Activated CD4-positive, alpha-beta T cell treated with anti-CD3 and anti-CD28 coated beads for 4 hours (primary cell): ENCODE data around the gene PLCH2.

ENCODE experiments used
- DNase-seq, 2 donors: peaks; one replicate each; pipeline ENCODE4 v3.0.0-alpha.2; 2020

PLCH2 gene

DNA sequence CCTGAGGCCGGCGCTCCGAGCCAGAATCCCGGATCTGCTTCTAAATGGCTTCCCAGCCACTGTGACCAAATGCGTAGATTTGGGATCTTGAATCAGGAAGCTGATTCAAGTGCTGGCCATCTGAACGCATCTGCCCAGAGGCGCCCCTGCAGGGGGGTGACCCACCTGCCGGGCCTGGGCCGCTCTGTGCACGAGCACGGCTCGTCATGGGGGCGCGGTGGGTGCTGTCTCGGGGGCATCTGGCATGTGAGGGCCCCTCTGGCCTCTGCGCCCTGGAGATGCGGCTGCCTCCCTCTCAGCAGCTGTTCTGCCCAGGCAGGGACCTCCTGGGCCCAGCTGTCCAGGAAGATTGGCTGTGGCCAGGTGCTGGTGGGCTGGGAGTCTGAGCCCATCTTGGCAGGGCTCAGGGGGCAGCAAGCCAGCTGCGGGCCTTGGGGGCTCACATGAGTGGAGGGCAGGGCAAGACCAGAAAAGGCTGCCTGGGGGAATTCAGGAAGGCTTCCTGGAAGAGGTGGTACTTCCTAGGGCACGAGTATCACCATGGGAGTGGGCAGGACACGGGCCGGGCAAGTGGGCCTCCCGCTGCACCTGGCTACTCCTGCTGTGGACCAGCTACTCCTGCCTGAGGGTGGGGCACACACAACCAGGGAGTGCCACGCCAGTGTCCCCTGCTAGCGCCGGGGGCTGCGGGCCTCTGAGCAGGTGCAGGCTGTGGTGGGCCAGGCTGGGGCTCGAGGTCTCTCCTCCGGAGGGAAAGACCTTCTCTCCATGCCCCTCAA, 25.1 kb downstream of the PLCH2 start:
- no peak for DNase-seq

DNA sequence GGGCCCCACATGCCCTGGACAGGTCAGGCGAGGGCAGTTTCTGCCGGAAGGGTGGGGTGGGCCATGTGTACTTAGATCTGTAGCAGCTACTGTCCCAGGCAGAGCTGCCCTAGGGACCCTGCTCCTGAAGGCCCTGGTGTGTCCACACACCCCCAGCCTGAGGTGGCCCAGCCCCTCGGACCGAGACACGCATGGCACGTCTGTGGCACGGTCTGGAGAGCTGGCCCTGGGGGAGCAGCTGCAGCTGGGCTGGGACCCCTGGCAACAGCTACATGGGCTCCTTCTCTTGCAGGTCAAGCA, 25.7 kb downstream of the PLCH2 start:
- DNase-seq, result no peak

GRCh38 chr1:2502210-2502609, 26.1 kb downstream of the PLCH2 start:
- DNase-seq, result no peak

DNA sequence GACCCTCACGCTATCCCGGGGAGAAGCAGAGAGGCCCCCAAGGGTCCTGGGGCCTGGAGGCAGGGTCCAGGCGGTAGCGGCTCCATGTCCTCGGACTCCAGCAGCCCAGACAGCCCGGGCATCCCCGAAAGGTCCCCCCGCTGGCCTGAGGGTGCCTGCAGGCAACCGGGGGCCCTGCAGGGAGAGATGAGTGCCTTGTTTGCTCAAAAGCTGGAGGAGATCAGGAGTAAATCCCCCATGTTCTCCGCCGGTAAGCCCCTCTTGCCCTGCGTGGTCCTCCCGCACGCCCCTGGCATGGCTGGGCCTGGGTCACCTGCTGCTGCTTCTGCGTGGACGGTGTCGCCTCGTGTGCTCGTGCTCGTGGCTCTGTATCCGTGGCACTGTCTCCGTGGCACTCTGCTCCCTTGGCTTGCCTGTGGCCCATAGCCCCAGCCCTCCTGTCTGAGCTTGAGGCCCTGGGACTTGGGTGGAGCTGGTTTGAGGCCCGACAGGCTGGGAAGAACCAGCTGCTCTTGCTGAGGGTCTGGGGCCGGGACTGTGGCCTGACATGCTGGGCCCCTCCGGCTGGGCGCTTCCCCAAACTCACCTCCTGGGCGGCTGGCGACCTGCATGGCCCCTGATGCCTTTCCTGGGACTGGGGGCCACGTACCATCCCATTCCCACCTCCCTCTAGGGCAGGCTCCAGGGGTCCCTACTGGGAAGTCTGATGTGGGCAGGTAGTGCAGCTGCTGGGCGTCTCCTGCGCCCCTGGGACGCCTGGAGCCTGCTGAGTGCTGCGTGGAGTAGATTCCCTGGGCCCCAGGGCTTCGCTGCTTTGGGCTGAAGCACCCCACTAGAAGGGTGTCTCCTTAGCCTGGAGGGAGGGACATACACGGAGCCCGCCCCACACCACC, 26.8 kb downstream of the PLCH2 start:
- DNase-seq, result no peak

- DNase-seq, result no peak
These were observed 27.6 kb downstream of the PLCH2 start for GRCh38 chr1:2503554-2504224.

- no peak for DNase-seq
These were observed 28.3 kb downstream of the PLCH2 start for GRCh38 chr1:2504225-2504948.

DNA sequence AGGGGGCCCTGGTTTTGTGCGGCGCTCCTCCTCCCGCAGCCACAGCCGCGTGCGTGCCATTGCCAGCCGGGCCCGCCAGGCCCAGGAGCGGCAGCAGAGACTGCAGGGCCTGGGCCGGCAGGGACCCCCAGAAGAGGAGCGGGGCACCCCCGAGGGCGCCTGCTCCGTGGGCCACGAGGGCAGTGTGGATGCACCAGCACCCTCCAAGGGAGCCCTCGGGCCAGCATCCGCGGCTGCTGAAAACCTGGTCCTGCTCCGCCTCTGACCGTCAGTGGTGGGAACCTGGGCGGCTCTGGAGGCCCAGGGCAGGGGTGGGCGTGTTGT, 28.8 kb downstream of the PLCH2 start:
- no peak for DNase-seq

DNA sequence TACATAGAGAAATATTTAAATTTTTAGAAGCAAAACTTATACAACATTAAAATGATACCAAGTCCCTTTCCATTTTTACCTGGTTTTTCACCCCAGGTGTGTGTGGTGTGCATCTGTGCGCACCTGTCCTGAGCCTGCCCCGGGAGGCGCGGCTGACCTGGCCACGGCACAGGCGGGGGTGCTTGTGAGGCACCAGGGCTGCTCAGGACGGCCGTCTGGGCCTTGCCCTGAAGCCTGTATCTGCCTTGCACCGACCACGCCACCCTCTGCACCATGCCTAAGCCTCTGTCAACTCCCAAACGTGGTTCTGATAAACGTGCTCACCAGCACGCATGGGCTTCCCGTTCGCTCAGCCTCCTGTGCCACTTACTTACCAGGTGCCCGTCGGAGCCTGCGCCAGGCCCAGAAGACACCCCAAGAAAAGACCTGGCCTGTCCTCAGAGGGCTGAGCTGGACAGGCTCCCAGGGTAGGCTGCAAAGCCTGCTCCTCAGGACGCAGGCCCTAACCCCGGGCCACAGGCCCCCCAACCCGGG, 29.4 kb downstream of the PLCH2 start:
- no peak for DNase-seq

- DNase-seq, result no peak
These were observed 30.1 kb downstream of the PLCH2 start for GRCh38 chr1:2506007-2506860.

GRCh38 chr1:2506901-2507565, 30.9 kb downstream of the PLCH2 start:
- no peak for DNase-seq

DNA sequence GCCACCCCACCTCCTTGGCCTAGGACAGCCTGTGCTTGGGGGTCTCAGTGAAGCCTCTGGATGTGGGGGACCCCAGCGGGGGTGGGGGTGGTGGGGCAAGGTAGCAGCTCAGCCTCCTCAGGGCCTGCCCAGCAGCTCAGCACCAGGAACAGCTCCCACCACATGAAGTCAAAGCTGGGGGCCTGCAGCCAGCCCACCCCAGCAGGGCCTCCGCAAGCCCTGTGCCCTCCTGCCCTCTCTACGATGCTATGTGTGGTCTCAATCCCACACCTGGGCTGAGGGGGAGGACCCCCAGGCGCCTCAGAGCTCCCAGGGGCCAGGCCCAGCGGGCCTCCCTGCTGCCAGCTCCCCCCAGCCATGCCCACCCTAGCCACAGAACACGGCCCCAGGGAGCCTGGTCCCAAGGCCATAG, 31.7 kb downstream of the PLCH2 start:
- no peak for DNase-seq

GRCh38 chr1:2508180-2508579, 32.1 kb downstream of the PLCH2 start:
- DNase-seq, result no peak

GRCh38 chr1:2508751-2509150, 32.7 kb downstream of the PLCH2 start:
- no peak for DNase-seq

DNA sequence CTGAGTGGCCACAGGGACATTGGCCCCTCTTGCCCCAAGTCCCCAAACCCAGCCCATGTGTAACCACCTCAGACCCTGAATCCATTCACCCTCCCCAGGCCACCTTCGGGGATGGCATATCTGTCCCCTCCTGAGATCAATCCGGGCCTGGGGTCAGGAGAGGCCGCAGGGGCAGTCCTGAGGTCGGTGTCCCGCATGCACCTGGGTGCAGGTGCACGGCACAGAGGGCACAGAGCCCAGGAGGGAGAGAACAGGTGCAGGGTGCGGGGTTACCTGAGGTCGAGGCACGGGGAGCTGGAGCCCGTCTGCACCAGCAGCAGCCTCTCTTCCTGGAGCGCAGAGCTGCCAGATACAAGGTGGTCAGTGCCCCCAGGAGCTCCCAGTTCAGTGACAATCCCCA, 33.5 kb downstream of the PLCH2 start:
- DNase-seq, result no peak

- no peak for DNase-seq
These were observed 34.5 kb downstream of the PLCH2 start for GRCh38 chr1:2510366-2511155.

GRCh38 chr1:2512862-2513421, 36.9 kb downstream of the PLCH2 start:
- no peak for DNase-seq

DNA sequence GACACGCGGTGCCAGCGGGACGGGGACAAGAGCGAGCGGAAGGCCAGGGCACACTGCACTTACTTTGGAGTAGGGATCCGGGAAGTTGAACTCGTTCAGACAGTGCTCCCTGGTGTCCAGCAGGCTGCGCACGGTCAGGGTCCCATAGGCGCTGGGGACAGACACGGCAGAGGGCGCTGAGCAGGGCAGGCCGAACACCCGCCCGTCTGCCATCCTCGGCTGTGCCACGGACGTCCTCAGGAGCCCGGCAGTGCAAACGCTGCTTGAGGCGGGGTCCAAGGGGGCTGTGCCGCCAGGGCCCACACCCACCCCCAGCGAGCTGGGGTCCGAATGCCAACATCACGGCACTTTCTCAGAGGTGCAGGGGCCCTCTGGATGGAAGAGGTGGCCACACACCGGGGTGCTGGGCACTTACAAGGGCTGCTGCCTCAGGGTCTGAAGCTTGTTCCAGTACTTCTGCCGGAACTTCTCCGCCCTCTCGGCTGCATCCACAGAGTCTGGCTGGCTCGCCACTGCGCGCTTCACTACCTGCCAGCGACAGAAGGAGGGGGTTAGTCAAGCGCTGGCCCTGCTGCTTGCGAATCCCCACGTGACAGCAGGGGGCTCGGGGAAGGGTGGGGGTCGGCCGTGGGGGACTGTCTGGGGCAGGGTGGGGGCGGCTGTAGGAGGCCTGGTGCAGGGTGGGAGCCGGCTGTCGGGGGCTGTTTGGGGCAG, 38.0 kb downstream of the PLCH2 start:
- no peak for DNase-seq

GRCh38 chr1:2514863-2515762, 39.0 kb downstream of the PLCH2 start:
- no peak for DNase-seq

DNA sequence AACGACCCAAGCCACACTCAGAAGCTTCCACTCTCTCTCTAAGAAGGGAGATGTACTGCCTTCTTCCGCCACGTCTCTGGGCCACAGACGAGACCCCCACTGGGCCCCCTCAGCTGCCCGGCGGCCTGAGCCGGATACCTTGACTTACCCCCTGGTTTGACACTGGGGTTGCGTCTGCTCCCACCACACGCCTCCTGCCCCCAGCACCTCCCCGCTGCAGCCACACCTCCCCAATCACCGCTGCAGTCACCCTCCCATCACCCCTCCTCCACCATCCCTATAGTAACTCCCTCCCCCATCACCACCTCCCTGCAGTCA, 39.6 kb downstream of the PLCH2 start:
- DNase-seq, result no peak
